ENCODE data around the gene TMEM37.

Gene TMEM37

DNA sequence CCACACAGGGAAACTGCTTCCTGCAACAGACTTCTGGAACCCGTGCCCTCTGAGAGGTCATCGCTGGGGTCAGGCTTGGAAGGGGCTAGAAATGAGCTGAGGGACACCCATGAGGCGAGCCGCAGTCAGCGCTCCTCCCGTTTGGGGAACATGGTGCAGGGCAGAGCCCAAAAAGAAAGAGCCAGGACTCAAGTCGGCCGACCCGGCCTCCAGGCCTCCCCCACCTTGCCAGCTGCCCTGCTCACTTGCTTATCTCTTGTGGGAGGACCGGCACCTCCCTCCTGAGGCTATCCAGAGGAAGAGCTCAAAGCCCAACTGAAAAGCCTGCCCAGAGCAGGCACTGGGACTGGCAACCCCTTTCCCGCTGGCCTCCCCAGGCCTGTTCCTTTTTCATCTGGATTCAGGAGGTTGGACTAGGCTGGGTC lies 49.1 kb downstream of the TMEM37 start:
- TF ChIP-seq, protein P1, sequence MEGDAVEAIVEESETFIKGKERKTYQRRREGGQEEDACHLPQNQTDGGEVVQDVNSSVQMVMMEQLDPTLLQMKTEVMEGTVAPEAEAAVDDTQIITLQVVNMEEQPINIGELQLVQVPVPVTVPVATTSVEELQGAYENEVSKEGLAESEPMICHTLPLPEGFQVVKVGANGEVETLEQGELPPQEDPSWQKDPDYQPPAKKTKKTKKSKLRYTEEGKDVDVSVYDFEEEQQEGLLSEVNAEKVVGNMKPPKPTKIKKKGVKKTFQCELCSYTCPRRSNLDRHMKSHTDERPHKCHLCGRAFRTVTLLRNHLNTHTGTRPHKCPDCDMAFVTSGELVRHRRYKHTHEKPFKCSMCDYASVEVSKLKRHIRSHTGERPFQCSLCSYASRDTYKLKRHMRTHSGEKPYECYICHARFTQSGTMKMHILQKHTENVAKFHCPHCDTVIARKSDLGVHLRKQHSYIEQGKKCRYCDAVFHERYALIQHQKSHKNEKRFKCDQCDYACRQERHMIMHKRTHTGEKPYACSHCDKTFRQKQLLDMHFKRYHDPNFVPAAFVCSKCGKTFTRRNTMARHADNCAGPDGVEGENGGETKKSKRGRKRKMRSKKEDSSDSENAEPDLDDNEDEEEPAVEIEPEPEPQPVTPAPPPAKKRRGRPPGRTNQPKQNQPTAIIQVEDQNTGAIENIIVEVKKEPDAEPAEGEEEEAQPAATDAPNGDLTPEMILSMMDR (conservative IDR thresholded peaks at IDR 0.05; ENCODE audit: control insufficient read depth, insufficient read depth, low read depth, low read length) = no peak
- H3K4me3 ChIP-seq (ENCODE audit: control insufficient read depth, low read depth, low read length) = no peak overlapping the region

DNA sequence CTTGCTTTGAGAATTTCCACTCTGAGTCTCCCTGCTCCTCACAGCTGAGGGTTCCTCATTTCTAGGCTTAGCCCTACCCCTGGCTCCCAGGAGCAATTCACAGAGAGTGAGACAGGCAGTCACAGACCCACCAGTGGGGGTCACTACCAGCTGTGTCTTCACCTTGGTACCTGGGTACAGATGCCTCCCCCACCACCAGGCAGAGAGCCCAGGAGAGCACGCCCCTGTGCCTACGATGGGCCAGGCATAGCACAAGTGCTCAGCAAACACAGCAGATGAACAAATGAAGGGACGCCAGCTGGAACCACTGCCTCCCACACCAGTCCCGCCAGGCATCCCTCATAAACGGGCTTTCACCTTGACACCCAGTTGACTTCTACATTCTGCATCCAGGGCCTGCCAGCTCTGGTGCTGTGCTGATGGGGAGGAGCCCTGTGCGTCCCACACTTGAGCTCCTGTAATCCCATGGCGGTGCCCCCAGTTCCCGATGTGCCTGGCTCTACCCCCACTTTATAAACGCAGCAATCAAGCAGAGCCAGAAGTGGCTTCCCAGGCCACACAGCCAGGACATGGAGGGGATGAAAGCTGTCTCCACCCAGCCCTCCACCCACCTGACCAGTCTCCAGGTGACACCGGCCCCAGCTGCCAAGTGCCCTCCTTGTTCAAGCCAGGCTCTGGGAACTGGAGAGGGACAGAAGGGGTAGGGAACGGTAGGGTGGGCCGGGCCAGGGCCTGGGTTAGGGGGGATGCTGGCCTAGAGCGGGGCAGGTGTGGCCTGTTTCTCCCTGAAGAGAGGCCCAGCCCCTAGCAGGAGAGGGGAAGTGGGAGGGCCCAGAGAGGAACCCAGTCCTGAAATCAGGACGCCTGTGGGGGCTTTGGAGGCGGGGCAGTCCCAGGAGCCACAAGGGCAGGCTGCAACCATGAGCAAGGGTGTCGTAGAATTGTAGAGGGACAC lies 50.1 kb downstream of the TMEM37 start:
- TF ChIP-seq, protein P1 (conservative IDR thresholded peaks at IDR 0.05; ENCODE audit: control insufficient read depth, insufficient read depth, low read depth, low read length) = no peak
- DNase-seq (ENCODE audit: low read depth) = no peak
- no peak overlapping the region for H3K4me3 ChIP-seq (ENCODE audit: control insufficient read depth, low read depth, low read length)

More for the DNA sequence above, 49.1 kb downstream of the TMEM37 start:
- DNase-seq (ENCODE audit: low read depth) = no peak

DNA sequence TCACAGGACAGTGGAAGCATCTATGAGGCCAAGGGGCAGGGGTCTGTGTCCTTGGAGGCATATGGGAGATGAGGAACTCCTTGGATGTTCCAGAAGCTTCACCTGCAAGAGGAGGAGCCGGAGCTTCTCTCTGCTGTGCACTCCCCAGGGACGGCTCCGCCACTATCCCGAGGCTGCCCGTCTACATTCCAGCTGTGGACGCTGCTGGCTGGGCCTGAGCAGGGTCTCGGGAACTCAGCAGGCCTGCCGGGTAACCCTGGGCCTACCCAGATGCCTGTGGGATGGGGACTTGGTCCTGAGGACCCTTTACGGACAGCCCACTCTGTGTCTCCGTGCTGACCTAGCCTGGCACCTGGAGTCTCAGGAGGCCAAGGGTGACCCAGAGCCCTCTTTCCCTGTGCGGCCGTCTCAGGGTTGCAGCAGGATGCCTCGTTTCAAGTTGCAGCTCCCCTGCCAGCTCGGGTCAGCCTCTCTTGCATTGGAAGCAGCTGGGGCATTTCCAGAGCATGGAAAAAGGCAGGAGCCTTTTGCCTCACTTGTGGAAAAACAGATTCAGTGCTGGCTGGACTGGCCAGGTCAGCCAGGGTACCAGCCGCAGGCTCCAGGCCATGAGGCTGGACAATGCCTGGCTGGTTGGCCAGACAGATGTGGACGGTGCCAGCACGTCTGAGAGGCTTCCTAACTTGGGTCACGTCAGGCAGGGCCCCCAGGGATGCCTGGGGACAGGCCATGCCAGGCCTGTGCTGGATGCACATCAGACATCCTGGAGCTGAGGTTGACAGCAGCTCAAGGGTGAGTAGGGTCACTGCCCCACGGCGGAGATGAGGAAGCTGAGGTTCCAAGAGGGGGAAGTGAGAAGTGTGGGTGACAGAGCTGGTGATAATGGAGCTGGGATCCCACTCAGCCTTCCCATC lies 51.1 kb downstream of the TMEM37 start:
- TF ChIP-seq, protein P1 (conservative IDR thresholded peaks at IDR 0.05; ENCODE audit: control insufficient read depth, insufficient read depth, low read depth, low read length) = no peak
- no peak for DNase-seq (ENCODE audit: low read depth)
- H3K4me3 ChIP-seq (ENCODE audit: control insufficient read depth, low read depth, low read length) = no peak overlapping the region

DNA sequence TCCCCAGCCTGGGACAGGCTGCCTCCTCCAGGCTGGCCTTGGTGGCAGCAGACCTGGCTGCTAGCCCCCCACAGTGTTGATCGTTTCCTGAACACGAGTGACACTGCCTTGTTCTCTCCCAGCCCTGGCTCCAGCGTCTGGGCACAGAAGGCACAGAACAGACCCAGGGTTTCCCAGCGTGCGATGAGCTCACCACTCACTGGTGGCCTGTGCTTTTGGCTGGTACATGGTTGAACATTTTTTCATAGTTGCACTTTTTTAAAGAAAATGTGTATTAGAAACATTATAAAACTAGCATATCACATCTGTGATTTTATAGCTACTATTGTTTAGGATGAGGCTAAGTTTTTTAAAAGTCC lies 51.7 kb downstream of the TMEM37 start:
- TF ChIP-seq, protein P1 (conservative IDR thresholded peaks at IDR 0.05; ENCODE audit: control insufficient read depth, insufficient read depth, low read depth, low read length) = no peak

DNA sequence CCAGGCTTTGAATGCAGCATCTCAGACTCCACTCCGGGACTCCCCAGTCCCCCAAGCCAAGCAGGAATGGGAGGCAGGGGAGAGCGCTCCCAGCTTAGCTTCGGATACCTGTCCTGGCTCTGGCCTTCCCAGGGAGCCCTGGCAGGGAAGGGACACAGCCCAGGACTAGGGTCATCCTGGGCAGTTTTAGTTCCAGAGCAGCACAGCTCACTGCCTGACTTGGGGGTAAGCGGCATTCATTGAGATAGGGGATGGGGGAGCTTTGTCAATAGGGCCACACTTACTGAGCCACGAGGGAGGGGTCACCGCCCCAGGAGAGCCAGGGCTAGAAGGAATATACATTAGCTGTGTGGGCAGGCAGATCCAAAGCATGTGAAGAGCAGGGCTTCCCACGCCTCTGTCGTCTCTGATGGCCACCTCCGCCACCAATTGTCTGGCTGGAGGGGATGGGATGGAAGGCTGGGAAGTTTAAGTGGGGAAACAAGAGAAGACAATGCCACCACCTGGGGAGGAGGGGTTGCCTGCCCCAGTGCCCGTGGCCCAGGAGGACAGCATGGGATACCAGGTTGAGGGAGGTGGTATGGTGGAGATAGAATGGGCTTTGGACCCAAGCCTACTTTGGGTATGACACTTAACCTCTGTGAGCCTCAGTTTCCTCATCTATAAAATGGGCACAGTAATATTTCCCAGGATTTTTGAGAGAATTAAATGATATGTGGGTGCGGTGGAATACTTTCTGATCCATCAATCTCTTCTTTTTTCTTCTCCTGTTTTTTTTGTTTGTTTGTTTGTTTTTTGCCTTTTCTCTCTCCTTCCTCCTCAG lies 52.5 kb downstream of the TMEM37 start:
- TF ChIP-seq, protein P1 (conservative IDR thresholded peaks at IDR 0.05; ENCODE audit: control insufficient read depth, insufficient read depth, low read depth, low read length) = no peak
- no peak for DNase-seq (ENCODE audit: low read depth)
- H3K4me3 ChIP-seq (ENCODE audit: control insufficient read depth, low read depth, low read length) = no peak overlapping the region

More for the DNA sequence above, 51.7 kb downstream of the TMEM37 start:
- DNase-seq (ENCODE audit: low read depth) = no peak
- no peak overlapping the region for H3K4me3 ChIP-seq (ENCODE audit: control insufficient read depth, low read depth, low read length)

DNA sequence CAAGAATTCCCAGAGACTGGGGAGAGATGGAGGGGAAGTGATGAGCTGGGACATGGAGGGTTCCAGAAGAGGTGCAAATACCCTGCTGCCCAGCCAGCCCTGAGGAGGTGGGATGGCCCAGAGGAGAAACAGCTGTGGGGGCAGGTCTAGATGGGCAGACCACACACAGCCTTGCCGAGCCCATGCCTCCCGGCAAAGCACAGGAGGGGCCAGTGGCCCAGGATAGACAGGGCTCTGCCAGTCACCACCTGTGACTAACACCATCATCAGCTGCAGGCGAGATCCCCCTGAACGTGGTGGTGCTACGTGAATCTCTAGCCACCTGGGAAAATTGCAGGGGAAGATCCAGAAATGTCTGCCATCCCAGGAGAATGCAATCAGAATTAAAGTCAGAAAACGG lies 53.2 kb downstream of the TMEM37 start:
- no peak for DNase-seq (ENCODE audit: low read depth)
- H3K4me3 ChIP-seq (ENCODE audit: control insufficient read depth, low read depth, low read length) = no peak overlapping the region
- TF ChIP-seq, protein P1 (conservative IDR thresholded peaks at IDR 0.05; ENCODE audit: control insufficient read depth, insufficient read depth, low read depth, low read length) = no peak

All from fibroblast of mammary gland (primary cell).